ENCODE results near the gene TRPM7.

DNA sequence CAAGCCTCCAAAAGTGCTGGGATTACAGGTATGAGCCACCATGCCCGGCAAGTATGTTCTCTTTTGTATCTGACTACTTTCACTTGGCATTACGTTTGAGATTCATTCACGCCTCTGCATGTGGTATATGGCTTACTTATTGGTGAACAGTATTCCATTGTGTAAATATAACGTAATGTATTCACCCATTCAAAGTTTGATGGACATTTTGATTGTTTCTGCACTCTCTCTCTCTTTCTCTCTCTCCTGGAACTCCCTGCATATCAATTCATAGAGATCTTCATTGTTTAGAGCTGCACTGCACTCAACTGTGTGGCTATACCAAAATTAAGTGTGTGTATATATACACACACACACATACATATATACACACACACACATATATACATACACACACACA lies 48.6 kb upstream of the TRPM7 start:
- TF ChIP-seq, protein P1, sequence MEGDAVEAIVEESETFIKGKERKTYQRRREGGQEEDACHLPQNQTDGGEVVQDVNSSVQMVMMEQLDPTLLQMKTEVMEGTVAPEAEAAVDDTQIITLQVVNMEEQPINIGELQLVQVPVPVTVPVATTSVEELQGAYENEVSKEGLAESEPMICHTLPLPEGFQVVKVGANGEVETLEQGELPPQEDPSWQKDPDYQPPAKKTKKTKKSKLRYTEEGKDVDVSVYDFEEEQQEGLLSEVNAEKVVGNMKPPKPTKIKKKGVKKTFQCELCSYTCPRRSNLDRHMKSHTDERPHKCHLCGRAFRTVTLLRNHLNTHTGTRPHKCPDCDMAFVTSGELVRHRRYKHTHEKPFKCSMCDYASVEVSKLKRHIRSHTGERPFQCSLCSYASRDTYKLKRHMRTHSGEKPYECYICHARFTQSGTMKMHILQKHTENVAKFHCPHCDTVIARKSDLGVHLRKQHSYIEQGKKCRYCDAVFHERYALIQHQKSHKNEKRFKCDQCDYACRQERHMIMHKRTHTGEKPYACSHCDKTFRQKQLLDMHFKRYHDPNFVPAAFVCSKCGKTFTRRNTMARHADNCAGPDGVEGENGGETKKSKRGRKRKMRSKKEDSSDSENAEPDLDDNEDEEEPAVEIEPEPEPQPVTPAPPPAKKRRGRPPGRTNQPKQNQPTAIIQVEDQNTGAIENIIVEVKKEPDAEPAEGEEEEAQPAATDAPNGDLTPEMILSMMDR (conservative IDR thresholded peaks at IDR 0.05; ENCODE audit: low read depth, low read length), result no peak
- TF ChIP-seq EZH2 (IDR thresholded peaks at IDR 0.05; ENCODE audit: borderline replicate concordance, low read depth, low read length, poor library complexity, severe bottlenecking), result no peak
